ENCODE results near the gene CFAP74.

Gene CFAP74

DNA sequence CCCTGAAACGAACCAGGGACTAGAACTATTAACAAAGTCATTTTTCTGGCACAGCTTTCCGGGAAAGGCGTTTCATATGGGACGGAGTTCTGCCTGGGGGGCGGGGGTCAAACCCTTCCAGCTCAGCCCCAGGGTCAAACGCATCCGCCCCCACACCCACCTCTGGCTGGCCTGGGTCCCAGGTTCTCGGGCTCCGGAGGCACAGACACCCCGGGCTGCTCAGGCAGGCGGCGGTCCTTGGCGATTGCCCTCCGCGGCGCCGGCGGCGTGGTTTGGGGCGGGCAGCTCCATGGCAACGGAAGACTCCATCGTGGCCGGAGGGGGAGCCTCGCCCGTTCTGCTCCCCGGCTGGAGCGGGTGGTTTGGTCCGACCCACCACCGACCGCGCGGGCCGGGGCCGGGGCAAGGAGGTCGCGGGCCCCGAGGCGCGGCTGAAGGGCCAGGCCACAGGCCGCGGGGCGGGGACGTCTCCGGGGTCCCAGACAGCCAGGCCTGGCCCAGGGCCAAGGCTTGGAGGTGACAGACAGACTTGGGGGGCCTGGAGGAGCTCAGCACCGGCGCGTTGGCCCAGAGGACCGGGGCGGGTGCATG is at the start of gene CFAP74:
Gene CFAP74, minus strand, starts transcription at position 246 of the 591 bp plus-strand sequence. CDS start 12,830 bp downstream, outside the sequence.
- peak; percentile 21 to 58 for DNase-seq

DNA sequence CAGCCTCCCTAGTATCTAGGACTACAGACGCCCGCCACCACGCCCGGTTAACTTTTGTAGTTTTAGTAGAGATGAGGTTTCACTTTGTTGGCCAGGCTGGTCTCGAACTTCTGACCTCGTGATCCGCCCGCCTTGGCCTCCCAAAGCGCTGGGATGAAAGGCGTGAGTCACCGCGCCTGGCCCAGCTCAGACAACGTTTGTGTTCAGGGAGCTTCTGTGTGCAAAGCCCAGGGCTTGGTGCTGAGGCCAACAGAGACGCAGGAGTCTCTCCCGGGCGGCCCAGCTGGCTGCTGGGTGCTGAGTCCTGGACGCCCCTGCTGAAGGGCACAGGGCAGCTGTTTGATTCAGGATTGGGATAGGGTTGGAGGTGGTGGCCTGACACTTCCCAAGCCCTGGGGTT is 49.6 kb upstream of the CFAP74 start:
- no peak for DNase-seq

- no peak for DNase-seq
Observed at GRCh38 chr1:2052756-2053155, 49.2 kb upstream of the CFAP74 start.

- DNase-seq: no peak
Observed at GRCh38 chr1:2052054-2052679, 48.6 kb upstream of the CFAP74 start.

GRCh38 chr1:2050793-2051682 is 47.5 kb upstream of the CFAP74 start:
- no peak for DNase-seq

GRCh38 chr1:2050461-2050792 is 46.8 kb upstream of the CFAP74 start:
- DNase-seq: peak in 1 of 2 experiments; percentile 55

DNA sequence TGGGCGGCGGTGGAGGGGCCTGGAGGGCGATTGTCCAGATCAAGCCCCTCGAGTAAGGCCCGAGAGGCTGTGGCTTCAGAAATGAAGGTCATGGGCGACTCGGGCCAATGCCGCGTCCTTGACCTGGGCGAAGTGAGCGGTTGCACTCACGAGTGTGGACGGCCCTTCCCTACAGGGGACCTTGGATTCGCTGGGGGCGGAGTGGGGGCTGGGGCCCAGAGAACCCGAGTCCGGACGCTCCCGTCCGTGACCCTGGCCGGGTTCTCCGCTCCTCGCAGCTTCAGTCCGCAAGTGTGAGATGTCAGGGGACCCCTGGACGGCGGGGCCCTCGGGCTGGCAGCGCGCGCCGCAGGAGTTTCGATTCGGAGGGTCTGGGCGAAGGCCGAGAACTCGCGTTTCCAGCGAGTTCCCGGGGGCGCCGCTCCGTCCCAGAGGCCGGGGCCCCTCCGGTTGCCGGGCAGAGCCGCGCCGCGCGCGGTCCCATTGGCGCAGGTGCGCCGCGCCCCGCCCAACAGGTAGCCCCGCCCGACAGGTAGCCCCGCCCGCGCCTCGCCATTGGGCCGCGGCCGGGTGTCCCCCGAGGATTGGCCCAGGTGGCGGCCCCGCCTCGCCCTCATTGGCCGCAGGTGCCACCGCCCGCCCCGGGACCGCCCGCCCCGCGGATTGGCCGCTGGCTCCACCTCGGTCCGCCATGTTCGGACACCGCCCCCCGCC is 46.3 kb upstream of the CFAP74 start, which contains the start of gene PRKCZ:
Gene PRKCZ, plus strand, starts transcription at position 694 of the 714 bp plus-strand sequence. CDS start 220 bp downstream, outside the sequence.
- peak; percentile 92 to 94 for DNase-seq

DNA sequence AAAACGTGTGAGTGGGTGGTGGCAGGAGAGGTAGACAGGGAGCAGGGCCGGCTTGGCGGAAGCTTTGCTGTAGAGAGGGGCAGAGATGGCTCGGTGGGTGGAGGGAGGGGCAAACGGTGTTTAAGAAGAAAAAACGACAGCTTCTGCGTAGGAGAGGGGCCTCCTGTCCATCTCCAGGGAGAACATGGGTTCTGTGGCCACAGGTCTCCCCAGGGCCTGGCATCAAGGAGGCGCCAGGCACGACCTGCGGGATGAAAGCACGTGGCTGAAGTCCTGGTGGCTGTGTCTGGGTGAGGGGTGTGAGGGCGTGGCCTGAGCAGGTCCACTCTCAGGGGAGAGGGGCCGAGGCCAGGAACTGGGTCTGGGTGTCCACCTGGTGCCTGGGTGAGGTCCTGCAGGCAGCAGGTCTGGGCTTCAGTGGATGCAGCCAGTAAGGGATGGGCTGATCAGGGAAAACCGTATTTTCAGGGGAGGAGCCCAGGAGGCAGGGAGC is 45.7 kb upstream of the CFAP74 start:
- no peak for DNase-seq

- DNase-seq: no peak
Observed at GRCh38 chr1:2047749-2048729, 44.5 kb upstream of the CFAP74 start.

GRCh38 chr1:2046953-2047748 is 43.6 kb upstream of the CFAP74 start:
- DNase-seq: no peak

DNA sequence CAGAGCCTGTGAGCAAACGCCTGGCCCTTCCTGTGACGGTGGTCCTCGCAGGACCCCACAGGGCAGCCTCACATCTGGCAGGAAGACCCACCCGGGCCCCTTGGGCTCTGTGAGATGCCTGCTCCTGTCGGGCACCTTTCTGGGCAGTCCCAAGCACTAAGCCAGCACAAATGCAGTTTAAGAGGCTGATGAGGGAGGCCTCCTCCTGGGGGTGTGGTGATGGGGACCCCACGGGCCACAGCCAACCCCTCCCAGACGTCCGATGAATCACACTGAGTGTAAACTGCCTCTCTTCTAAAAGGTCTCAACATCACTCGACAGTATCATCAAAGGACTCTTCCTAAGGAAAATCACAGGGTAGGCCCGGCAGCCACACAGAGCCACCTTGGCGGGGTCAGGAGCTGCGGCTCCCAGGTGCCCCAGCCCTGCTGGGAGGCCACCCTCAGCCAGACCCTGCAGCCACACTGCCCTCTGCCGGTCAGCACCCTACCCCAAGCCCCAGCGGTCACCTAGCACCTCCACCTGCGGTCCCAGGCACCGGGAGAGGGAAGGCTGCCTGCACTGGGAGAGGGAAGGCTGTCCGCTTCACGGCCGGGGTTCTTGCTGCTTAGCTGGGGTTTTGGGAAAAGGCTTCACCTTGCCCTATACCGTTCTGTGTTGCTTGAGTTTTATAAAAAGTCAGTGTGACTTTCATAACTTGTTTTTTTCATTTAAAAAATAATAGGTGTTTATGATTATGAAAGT is 42.8 kb upstream of the CFAP74 start:
- DNase-seq: peak in 1 of 2 experiments; percentile 43

- DNase-seq: no peak
Observed at GRCh38 chr1:2045468-2046173, 42.0 kb upstream of the CFAP74 start.

- DNase-seq: peak in 1 of 2 experiments; percentile 18
Observed at GRCh38 chr1:2044510-2045319, 41.1 kb upstream of the CFAP74 start.

DNA sequence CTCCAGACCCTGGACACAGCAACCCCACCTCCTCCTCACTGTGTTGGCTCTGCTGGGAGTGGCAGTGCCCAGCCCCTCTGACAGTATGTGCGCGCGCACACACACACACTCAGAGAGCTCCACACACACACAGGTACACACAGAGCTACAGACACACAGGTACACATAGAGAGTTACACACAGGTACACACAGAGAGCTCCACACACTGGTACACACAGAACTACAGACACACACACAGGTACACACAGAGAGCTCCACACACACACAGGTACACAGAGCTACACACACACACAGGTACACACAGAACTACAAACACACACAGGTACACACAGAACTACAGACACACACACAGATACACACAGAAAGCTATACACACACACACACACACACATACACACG is 40.3 kb upstream of the CFAP74 start:
- DNase-seq: no peak

DNA sequence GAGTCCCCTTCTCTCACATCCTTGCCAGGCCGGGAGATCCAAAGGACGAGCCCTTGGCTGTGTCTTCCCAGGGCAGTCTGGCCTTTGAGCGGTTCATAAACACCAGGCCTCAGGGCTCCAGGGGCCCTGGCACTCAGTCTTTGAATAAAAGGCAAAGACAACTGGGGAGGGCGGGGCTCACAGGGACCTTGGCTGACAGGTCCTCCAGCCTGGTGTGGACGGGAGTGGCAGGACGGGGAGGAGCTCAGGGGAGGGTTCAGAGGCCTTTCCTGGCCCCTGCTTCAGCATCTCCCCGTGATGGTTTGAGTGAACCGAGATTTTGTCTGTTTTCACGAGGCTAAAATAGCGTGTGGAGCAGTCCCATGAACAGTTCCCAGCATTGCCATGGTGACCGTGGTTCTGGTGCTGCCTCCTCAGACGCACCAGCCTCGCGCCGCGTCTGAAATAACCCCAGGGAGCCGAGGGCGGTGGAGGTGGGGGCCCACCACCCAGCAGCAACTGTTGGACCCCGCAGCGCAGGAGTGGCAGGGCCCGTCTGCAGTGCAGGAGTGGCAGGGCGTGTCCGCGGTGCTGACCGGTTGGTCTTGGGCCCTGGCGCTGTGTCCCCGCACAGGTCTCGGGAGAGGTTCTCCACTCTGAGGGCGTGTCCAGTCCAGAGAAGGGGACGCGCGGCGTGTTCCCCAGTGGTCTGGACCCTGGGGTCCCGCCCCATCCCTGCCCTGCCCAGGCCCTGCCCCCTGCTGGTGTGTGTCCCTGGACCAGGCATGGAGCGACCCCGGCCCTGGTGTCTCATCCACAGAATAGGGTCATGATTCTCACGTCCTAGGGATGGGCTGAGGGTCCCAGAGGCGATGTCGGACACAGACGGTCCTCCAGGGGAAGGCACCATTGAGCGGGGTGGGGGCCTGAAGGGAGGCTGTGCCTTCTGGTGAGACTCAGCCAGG is 39.5 kb upstream of the CFAP74 start:
- no peak for DNase-seq

- DNase-seq: no peak
Observed at GRCh38 chr1:2041887-2042286, 38.3 kb upstream of the CFAP74 start.

GRCh38 chr1:2041305-2041704 is 37.7 kb upstream of the CFAP74 start:
- no peak for DNase-seq
